HEK293 (cell line): ENCODE results near the gene TSC22D1.

ENCODE experiments used
- HOXC10 ChIP-seq: sonication (generic); formaldehyde crosslinking; IDR thresholded peaks from 2 replicates; pipeline ENCODE4 v1.8.1; 2023; ENCODE audit warnings: mild to moderate bottlenecking, missing genetic modification reagents
- ZNF530 ChIP-seq: fragments of 450-650 bp; formaldehyde crosslinking; IDR thresholded peaks from 2 replicates; pipeline ENCODE4 v1.5.1; 2016; ENCODE audit warnings: low read depth, missing biosample characterization, missing genetic modification characterization
- TF ChIP-seq, protein P1 (sequence below): fragments of 450-650 bp; formaldehyde crosslinking; IDR thresholded peaks from 2 replicates; pipeline ENCODE4 v1.5.1; 2016; ENCODE audit warnings: missing biosample characterization, missing genetic modification characterization

DNA sequence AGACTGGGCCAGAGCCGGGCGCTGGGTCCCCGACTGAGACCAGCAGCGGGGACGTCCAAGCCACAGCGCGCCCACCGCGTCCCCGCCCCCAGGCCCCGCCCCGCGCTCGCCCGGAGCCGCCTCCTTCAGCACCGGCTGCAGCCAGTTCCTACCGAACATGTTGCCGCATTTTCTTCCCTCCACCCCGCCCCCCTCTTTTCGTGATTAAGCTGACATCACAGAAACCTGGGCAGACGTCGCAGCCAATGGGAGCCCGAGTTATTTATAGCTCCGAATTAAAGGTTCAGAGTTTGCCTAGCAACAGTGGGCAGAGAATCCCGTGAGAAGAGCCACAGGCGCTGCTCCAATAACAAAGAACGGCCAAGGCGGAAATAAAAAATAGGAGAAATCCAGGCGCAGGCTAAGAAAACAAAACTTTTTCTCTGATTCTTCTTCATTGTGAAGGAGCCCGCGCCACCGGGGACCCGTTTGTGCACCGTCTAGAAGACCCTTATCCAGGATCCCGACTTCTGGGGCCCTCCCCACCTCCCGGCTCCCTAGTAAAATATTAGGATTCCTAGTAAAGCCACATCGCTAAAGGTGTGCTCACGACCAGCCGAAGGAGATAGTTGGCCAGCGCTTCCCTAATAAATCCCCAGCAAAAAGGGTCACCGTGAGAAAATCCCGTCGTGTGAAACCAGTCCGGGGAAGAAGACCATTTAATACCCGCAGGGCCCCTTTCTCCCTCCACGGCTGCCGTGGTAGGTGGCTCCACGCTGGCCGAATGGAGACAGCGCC, 140.8 kb downstream of the TSC22D1 start:
- TF ChIP-seq, protein P1, sequence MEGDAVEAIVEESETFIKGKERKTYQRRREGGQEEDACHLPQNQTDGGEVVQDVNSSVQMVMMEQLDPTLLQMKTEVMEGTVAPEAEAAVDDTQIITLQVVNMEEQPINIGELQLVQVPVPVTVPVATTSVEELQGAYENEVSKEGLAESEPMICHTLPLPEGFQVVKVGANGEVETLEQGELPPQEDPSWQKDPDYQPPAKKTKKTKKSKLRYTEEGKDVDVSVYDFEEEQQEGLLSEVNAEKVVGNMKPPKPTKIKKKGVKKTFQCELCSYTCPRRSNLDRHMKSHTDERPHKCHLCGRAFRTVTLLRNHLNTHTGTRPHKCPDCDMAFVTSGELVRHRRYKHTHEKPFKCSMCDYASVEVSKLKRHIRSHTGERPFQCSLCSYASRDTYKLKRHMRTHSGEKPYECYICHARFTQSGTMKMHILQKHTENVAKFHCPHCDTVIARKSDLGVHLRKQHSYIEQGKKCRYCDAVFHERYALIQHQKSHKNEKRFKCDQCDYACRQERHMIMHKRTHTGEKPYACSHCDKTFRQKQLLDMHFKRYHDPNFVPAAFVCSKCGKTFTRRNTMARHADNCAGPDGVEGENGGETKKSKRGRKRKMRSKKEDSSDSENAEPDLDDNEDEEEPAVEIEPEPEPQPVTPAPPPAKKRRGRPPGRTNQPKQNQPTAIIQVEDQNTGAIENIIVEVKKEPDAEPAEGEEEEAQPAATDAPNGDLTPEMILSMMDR (tag by site-specific recombination) = no peak
- TF ChIP-seq HOXC10 (no peak), ZNF530 (tag by site-specific recombination) (no peak)
